Measurements from ENCODE around the gene IFI27L2.

IFI27L2 gene

GRCh38 chr14:94139421-94139820 is 10.0 kb upstream of the IFI27L2 start:
- no peak for DNase-seq
- Histone ChIP-seq H3K36me3 (no peaks in the 10 kb centered on the region), H3K9me3 (ENCODE audit: severe bottlenecking) (peaks cover 3% of the 10 kb centered on the region), H3K27ac (peak overlapping the region; percentile 94), H3K4me3 (ENCODE audit: low read depth, low read length) (no peak overlapping the region), H3K27me3 (ENCODE audit: insufficient read depth, low read depth, severe bottlenecking) (no peaks in the 10 kb centered on the region)
- no peak for TF ChIP-seq CTCF (IDR thresholded peaks at IDR 0.05; ENCODE audit: low read depth, low read length)

- H3K27me3 ChIP-seq (ENCODE audit: insufficient read depth, low read depth, severe bottlenecking) = no peaks in the 10 kb centered on the region
- no peak for TF ChIP-seq CTCF (IDR thresholded peaks at IDR 0.05; ENCODE audit: low read depth, low read length)
- no peaks in the 10 kb centered on the region for H3K36me3 ChIP-seq
- H3K9me3 ChIP-seq (ENCODE audit: severe bottlenecking) = peaks cover 3% of the 10 kb centered on the region
- H3K27ac ChIP-seq = peak overlapping the region; percentile 60
- H3K4me3 ChIP-seq (ENCODE audit: low read depth, low read length) = no peak overlapping the region
- no peak for DNase-seq
Measured at GRCh38 chr14:94139006-94139405, 9.6 kb upstream of the IFI27L2 start.

GRCh38 chr14:94138251-94138650 is 8.8 kb upstream of the IFI27L2 start:
- H3K36me3 ChIP-seq = no peaks in the 10 kb centered on the region
- no peaks in the 10 kb centered on the region for H3K27me3 ChIP-seq (ENCODE audit: insufficient read depth, low read depth, severe bottlenecking)
- TF ChIP-seq CTCF (IDR thresholded peaks at IDR 0.05; ENCODE audit: low read depth, low read length) = no peak
- H3K9me3 ChIP-seq (ENCODE audit: severe bottlenecking) = peaks cover 3% of the 10 kb centered on the region
- no peak overlapping the region for H3K4me3 ChIP-seq (ENCODE audit: low read depth, low read length)
- H3K27ac ChIP-seq = peak overlapping the region; percentile 60
- DNase-seq = no peak

- peak overlapping the region; percentile 25 for H3K27ac ChIP-seq
- TF ChIP-seq CTCF (IDR thresholded peaks at IDR 0.05; ENCODE audit: low read depth, low read length) = peak; percentile 95
Measured at GRCh38 chr14:94136575-94137331, 7.3 kb upstream of the IFI27L2 start.

GRCh38 chr14:94135476-94135875 is 6.1 kb upstream of the IFI27L2 start:
- H3K4me3 ChIP-seq (ENCODE audit: low read depth, low read length) = no peak overlapping the region
- peaks cover 3% of the 10 kb centered on the region for H3K9me3 ChIP-seq (ENCODE audit: severe bottlenecking)
- TF ChIP-seq CTCF (IDR thresholded peaks at IDR 0.05; ENCODE audit: low read depth, low read length) = no peak
- no peaks in the 10 kb centered on the region for H3K36me3 ChIP-seq
- no peaks in the 10 kb centered on the region for H3K27me3 ChIP-seq (ENCODE audit: insufficient read depth, low read depth, severe bottlenecking)
- no peak overlapping the region for H3K27ac ChIP-seq
- DNase-seq = no peak

More at GRCh38 chr14:94136575-94137331, 7.3 kb upstream of the IFI27L2 start:
- Histone ChIP-seq H3K27me3 (ENCODE audit: insufficient read depth, low read depth, severe bottlenecking) (no peaks in the 10 kb centered on the region), H3K4me3 (ENCODE audit: low read depth, low read length) (no peak overlapping the region), H3K36me3 (no peaks in the 10 kb centered on the region), H3K9me3 (ENCODE audit: severe bottlenecking) (peaks cover 3% of the 10 kb centered on the region)
- peak; percentile 89 for DNase-seq
